Activated T-helper 1 cell treated with Interleukin-2 at 50 U/mL for 16 hours (primary cell): ENCODE data around the gene CTR9.
A peak's percentile ranks its signal among the peaks of the same experiment; 100 is the strongest.

Source experiments
- DNase-seq: peaks from one replicate; pipeline ENCODE4 v3.0.0-alpha.2; 2020; ENCODE audit warnings: low read depth

CTR9 gene

GRCh38 chr11:10750838-10751580 lies at the start of gene CTR9:
Gene CTR9 (plus strand): TSS chr11:10751246. CDS start chr11:10751413, 167 bp downstream.
- peak; percentile 88 for DNase-seq

- DNase-seq, result no peak
Observed at GRCh38 chr11:10701982-10702381, 49.1 kb upstream of the CTR9 start.

GRCh38 chr11:10708131-10708530 lies 42.9 kb upstream of the CTR9 start:
- DNase-seq, result no peak

- DNase-seq, result no peak
Observed at GRCh38 chr11:10709299-10710086, 41.6 kb upstream of the CTR9 start.

GRCh38 chr11:10715571-10715970 lies 35.5 kb upstream of the CTR9 start:
- no peak for DNase-seq

- DNase-seq, result no peak
Observed at GRCh38 chr11:10716122-10716521, 34.9 kb upstream of the CTR9 start.

GRCh38 chr11:10716543-10717259 lies 34.3 kb upstream of the CTR9 start:
- DNase-seq, result no peak

- DNase-seq, result no peak
Observed at GRCh38 chr11:10719616-10720015, 31.4 kb upstream of the CTR9 start.

- DNase-seq, result no peak
Observed at GRCh38 chr11:10720881-10721376, 30.1 kb upstream of the CTR9 start.

GRCh38 chr11:10722307-10722706 lies 28.7 kb upstream of the CTR9 start:
- DNase-seq, result no peak

- DNase-seq, result no peak
Observed at GRCh38 chr11:10725114-10725906, 25.7 kb upstream of the CTR9 start.

GRCh38 chr11:10725907-10726253 lies 25.2 kb upstream of the CTR9 start:
- no peak for DNase-seq

GRCh38 chr11:10727146-10727851 lies 23.7 kb upstream of the CTR9 start:
- no peak for DNase-seq

GRCh38 chr11:10728154-10728553 lies 22.9 kb upstream of the CTR9 start:
- DNase-seq, result no peak

GRCh38 chr11:10728789-10729472 lies 22.1 kb upstream of the CTR9 start:
- no peak for DNase-seq

- no peak for DNase-seq
Observed at GRCh38 chr11:10730151-10730550, 20.9 kb upstream of the CTR9 start.

- no peak for DNase-seq
Observed at GRCh38 chr11:10731064-10731680, 19.9 kb upstream of the CTR9 start.

- peak; percentile 71 for DNase-seq
Observed at GRCh38 chr11:10735481-10736475, 15.3 kb upstream of the CTR9 start.
